Measurements from ENCODE around the gene DENND2A.
"Not testable (repeated sequence)": the region's sequence is repeated elsewhere in the genome, so short reads cannot be mapped to it uniquely, and the experiment has no call there.

DENND2A gene

DNA sequence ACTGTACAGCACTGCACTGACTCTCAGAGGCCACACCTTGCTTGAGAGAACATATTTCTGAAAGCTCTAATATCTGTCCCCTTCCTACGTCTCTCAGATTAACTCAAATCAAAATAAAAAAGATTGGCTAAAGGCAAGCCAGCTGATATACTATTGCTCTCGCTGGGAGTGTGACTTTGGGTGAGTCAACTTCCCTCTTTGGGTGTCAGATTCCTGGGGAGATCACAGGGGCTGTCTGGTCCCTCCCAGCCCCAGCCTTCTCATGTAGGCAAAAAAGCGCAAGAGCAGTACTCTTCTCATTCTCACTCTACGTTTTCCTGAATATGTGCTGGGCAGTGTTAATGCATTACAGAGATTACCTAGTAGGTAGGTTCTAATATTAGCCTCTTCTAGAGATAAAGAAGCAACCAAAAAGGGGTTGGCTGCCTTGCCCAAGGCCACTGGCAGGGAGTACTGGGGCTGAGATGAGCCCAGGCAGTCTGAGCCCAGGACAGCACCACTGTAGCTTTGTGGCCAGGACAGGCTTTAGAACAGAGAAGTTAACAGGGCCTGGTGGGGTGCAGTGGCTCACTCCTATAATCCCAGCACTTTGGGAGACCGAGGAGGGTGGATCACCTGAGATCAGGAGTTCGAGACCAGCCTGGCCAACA is 9.1 kb upstream of the DENND2A start:
- no peak for DNase-seq (ENCODE audit: low read depth, low spot score)

DNA sequence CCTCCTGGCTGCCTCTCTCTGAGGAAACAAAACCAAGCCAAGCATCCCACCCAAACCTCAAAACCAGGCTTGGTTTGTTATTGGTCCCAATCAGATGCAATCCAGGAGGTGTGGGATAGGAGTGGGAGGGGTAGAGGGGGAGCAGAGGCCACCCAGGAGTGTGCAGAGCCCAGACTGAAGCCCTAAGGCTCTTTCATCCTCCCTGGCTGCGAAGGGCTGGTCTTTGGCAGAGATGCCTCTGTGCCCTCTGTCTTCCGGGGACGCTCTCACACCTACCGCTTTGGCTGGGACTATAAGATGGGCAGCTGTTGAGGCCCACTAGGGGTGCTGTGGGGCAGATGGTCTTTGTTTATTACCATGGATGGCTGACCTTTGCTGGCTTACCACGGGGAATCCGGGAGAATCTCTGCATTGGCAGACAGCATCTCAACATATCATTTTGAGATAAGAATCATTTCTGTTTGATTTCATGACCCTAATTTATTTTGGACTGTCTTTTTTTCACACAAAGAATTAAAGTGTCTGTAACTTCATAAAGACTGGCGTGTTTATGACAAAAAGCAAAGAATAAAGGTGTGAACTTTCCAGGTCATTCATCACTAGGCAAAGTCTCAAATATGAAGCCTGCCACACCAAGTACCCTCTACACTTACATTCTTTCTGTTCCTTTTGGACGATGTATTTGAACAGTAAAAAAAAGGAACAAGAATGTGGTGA is 6.5 kb upstream of the DENND2A start:
- H3K27ac ChIP-seq = no peak overlapping the region
- no peak for DNase-seq (ENCODE audit: low read depth, low spot score)

More for the DNA sequence above, 9.1 kb upstream of the DENND2A start:
- H3K27ac ChIP-seq = no peak overlapping the region

DNA sequence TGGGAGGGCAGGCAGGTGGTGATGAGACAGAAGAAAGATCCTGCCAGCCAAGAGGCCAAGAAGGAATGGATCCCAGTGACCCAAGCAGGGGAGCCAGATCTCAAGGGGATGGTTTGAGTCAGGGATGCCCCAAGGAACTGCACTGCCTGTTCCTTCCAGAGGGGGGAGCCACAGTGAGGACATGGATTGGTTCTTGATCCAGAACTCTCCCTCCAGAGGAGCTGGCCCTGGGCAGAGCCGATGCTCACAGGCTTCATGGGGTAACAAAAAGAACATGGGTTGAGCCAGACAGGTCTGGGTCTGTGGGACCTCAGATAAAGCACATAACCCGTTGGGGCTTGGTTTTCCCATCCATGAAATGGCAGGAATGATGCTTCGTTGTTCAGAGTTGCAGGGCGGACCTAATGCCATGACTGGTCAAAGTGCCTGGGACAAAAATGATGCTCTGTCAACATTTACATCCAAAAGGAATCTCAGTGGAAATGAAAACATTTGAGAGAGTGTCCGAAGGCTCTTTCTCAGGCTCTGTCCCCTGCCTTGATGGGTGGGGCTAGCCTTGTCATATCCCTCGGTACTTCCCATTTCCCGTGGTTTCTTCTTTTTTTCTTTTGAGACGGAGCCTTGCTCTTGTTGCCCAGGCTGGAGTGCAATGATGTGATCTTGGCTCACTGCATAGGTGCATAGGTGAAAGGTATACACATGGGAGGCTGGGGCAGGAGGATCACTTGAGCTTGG is 4.7 kb upstream of the DENND2A start:
- no peak for DNase-seq (ENCODE audit: low read depth, low spot score)
- H3K27ac ChIP-seq = no peak overlapping the region

DNA sequence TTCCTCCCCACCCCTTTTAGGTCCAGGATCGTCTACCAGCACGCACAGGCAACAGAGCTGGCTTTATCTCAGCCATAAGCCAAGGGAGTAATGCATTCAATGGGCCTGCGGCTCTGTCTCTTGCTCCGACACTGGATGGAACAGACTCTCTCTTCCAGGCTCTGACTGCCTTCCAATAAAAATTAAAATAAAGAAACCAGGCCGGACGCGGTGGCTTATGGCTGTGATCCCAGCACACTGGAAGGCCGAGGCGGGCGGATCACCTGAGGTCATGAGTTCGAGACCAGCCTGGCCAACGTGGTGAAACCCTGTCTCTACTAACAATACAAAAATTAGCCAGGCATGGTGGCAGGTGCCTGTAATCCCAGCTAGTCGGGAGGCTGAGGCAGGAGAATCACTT is 4.1 kb upstream of the DENND2A start:
- H3K27ac ChIP-seq; DNase-seq (ENCODE audit: low read depth, low spot score): not testable (repeated sequence)

DNA sequence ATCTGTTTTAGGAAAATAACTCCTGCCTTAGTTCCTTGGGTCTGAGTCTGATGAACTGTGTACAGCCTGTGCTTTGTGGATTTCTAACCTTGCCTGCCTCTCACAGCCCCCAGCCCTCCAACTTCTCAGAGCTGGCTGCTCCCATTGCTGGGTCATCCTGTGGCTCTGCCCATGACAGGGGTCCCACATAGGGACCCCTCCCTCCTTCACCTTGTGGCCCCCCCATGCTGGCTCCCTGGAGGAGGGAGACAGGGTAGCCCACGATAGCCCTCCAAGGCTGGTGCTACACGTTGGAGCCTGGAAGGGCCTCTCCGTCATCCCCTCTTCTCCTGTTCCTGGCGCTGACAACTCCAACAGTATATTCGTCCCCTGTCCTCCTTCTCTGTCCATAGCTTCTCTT is 2.8 kb upstream of the DENND2A start:
- H3K27ac ChIP-seq = no peak overlapping the region
- no peak for DNase-seq (ENCODE audit: low read depth, low spot score)

DNA sequence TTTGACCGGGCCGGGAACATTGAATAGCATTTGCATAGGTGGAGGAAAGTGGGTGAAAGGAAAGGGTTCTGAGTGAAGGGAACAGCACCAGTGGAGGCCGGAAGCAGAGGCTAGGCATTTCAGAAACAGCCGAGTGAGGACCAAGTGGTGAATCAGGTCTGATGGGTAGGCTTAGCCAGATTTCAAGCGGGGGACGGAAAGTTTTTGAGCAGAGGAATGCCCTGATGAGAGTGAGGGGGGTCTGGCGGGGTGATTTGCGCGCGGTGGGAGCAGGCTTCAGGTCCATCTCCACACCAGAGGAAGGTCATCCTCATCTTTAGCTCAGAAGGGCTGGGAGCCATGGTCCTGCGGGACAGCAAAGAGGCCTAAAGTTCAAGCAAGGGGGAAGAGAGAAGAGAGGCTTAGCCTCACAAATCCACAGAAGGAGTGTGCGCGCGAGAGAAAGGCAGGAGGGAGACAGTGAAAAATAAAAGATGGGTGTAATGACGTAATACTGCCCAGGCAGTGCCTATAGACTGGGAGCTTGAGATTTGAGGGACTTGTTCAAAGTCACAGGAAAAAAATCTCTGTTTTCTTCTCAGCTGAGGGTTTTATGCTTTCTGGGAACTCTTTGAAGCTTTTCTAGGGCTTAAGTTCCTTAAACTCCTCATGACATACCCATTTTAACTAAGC is 1.0 kb upstream of the DENND2A start:
- no peak overlapping the region for H3K27ac ChIP-seq
- DNase-seq (ENCODE audit: low read depth, low spot score) = no peak

DNA sequence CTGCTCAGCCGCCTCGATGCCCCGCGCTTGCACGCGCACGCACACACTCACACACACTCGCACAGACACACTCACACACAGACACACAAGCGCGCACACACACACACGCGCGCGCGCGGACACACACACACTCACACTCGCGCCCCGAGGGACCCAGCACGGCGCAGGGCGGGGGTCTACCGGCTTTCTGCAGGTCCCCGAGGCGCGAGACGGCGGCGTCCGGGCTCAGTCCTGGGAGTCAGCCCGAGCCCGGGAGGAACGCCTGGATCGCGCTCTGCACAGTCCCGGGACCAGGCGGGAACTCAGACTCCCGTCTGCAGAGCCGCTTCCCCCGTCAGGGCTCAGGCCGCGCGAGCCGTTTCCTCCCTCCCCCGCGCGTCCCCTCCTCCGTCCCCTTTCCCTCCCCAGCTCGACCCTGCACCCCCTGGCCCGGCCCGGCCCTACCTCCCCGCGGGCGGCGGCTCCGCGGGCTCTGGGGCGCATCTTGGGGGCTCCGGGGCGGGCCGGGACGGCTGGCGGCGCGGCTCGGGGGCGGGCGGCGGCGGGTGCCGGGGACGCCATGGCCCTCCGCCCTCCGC is 464 bp downstream of the DENND2A start:
- H3K27ac ChIP-seq = no peak overlapping the region
- DNase-seq (ENCODE audit: low read depth, low spot score) = no peak

DNA sequence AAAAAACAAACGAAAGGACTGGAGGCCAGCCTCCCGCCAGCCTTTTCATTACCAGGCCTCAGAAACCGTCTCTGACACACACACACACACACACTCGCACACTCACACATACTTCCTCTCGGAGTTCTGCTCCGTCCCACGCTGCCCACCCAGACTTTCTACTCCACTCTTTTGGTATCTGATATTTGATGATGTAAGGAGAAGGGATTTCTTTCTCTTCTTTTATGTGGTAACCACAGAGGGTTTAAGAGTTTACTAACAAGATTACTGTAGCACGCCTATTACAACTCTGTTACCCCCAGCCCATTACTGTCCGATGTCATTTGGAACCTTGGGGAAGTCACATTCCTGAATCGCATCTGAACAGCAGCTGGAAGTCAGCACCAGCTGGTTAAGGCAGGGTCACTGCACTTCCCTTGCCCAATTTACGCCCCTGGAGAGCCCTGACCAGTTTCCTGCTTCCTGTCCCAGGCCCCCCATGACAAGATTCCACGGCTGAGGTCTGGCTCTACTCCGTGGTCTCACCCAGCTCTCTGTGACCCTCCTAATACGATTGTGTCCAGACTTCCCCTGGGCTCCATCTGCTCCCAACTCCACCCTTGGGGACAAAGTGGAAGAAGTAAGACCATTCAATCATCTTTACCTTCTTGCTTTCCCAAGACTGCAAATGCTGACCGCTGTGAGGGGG is 1.1 kb downstream of the DENND2A start:
- no peak overlapping the region for H3K27ac ChIP-seq
- no peak for DNase-seq (ENCODE audit: low read depth, low spot score)

DNA sequence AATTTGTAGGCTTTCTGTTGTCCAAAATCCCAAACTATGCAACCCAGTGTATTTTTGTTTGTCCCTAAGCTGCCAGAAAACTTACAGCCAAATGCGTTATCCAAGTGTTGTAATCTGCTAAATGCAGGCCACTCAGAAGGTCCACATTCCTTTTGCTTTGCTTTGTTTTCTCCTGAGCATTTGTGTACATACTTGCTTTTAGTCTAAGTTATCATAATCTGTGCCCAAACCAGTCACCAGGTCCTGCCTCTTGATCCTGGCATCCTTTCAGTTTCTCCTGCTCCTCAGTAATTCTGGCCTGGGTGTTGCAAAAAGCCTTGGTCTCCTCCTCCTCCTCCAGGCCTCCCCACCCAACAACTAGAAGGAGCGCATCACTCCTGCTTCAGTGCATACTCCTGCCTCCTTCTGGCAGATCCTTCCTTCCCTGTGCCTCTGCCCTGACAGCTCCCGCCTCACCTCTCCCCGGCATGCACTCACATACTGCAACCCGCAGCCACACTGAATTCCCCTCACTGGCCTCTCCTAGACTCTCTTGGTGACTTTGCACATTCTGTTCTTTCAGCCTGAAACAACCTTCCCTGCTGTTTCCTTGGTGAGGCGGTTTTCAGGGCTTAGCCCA is 2.3 kb downstream of the DENND2A start:
- no peak overlapping the region for H3K27ac ChIP-seq
- DNase-seq (ENCODE audit: low read depth, low spot score) = no peak

DNA sequence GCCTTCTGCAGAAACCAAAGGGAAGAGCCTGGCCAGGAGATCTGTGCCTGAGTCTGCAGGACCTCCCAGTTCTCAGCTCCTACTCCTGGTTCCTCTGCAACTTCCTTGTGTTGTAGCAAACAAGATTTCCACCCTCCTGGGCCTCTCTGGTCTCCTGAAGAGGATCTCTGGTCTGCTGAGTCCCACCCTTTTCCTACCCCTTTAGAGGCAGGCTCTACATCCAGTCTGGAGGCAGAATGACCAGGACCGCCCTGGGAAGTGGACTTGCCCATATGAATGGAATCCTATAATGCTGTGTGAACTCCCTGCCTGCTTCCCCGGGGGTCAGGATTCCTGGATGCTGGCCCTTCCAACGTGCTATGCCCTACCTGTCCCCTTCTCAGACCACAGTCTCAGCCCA is 3.2 kb downstream of the DENND2A start:
- no peak overlapping the region for H3K27ac ChIP-seq
- no peak for DNase-seq (ENCODE audit: low read depth, low spot score)

DNA sequence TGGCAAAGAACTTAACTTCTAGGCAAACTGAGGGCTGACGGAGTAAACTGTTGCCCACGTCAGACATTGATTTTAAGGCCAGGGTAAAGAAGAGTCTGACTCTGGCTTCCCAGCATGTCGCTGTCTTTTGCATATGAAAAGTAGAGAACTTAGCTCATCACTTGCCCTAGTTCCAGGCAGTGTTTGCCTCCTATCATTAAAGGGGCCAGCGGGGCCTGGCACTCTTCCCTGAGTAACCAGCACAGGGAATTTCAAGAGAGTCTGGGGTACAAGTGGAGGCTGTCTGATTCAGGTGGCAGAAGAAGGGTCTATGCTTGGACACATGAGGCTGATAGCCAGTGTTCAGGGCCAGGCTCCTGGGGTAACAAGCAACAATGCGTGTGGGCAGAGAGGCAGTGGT is 4.8 kb downstream of the DENND2A start:
- no peak for DNase-seq (ENCODE audit: low read depth, low spot score)
- no peak overlapping the region for H3K27ac ChIP-seq

DNA sequence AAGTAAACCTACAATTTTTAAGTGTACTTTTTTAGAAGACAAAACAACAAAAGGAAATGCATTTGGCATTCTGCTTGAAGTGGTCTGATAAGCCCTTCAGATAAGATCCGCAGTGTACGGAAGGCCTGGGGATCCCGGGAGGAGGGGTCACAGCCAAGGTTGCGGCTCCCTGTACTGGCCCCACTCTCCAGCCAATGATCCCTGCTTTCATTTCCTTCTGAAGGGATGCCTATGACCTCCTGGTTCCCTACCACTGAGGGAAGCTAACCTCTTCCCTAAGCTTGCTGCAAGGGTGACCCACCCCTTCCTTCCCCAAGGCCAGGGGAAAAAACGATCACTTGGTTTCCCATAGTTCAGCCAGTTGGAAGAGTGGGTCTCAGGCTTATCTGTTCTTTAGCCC is 5.3 kb downstream of the DENND2A start:
- H3K27ac ChIP-seq = no peak overlapping the region

DNA sequence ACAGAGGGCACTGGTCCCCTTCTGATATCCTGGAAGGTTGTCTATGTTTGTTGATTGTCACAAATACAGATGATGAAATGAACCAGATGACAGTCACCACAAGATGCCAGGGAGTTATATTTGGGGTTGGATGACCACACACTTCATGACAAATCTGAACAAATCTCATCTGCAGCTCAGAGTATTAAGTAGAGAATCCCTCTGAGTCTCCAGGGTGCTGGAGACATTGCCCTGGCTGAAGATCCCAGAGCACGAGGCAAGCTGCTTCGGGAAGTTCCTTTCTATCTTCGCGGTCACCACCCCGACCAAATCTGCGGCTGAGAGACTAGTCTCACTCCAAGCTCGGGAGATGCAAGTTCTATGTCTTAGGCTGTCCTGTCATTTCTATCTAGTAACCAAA is 9.0 kb downstream of the DENND2A start:
- no peak overlapping the region for H3K27ac ChIP-seq
- no peak for DNase-seq (ENCODE audit: low read depth, low spot score)

More for the DNA sequence above, 5.3 kb downstream of the DENND2A start:
- no peak for DNase-seq (ENCODE audit: low read depth, low spot score)

DNA sequence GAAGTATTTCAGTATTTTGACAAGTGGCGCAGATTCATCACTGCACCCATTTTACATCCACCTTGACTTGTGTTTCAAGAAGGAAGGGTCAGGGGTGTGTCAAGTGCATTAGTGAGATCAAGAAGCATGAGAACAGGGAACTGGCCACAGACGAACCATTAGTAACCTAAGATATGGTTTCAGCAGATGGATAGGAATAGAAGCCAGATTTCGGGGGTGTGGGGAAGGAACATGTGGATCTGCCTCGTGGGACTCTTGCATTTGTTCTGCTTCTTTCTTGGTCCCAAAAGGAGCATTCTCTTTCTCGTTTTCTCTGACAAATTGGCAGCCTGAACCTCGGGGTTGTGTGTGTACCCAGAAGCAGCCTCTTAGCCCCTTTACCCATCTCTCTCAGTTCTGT is 9.6 kb downstream of the DENND2A start:
- no peak overlapping the region for H3K27ac ChIP-seq
- no peak for DNase-seq (ENCODE audit: low read depth, low spot score)

DNA sequence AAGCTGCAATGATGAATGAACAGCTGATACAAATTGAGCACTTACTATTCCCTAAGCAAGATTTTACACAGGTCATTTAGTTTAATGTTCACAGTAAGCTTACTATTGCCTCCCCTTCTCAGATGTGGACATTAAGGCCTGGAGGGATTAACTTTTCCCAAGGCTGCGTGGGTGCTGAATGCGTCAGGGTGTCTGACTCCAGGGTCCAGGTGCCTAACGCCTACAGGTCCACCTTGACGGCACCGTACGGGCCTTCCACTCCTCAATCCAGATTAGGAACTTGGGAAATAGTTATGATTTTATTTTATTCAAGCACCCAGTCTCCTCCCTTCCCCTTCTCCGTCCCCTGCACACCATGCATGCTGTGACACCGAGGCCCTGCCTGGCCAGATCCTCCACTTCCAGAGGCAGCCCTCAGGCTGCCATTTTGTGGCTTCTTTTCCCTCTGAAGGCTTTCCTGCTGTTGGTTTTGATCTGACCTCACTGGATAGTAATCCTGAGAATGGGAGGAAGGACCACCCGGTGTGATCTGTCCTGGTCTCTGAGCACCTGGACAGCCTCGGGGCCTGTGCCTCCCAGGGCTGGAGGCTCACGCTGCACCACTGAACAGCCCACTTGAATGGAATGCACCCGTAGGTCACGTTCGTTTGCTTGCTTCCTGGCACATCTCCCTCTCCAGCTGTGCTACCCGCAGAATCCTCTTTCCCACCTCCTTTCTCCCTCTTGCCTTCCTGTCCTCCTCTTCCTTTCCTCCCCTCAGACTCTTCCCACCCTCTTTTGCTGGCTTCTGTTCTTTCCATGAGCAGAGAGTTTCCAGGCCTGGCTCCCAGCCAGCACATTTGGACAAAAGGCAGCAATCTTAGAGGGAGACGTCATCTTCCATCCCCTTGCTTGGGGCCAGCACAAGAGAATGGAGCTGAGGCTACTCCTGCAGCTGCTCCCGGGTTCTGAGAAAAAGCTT is 14.4 kb downstream of the DENND2A start:
- H3K27ac ChIP-seq = peak overlapping the region; percentile 12
- DNase-seq (ENCODE audit: low read depth, low spot score) = peak; percentile 18

DNA sequence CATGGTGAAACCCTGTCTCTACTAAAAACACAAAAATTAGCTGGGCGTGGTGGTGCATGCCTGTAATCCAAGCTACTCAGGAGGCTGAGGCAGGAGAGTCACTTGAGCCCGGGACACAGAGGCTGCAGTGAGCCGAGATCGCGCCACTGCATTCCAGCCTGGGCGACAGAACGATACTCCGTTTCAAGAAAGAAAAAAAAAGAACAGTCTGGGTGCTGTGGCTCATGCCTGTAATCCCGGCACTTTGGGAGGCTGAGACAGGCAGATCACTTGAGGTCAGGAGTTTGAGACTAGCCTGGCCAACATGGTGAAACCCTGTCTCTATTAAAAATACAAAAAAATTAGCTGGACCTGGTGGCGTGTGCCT is 15.4 kb downstream of the DENND2A start:
- not testable (repeated sequence) for DNase-seq (ENCODE audit: low read depth, low spot score); H3K27ac ChIP-seq

DNA sequence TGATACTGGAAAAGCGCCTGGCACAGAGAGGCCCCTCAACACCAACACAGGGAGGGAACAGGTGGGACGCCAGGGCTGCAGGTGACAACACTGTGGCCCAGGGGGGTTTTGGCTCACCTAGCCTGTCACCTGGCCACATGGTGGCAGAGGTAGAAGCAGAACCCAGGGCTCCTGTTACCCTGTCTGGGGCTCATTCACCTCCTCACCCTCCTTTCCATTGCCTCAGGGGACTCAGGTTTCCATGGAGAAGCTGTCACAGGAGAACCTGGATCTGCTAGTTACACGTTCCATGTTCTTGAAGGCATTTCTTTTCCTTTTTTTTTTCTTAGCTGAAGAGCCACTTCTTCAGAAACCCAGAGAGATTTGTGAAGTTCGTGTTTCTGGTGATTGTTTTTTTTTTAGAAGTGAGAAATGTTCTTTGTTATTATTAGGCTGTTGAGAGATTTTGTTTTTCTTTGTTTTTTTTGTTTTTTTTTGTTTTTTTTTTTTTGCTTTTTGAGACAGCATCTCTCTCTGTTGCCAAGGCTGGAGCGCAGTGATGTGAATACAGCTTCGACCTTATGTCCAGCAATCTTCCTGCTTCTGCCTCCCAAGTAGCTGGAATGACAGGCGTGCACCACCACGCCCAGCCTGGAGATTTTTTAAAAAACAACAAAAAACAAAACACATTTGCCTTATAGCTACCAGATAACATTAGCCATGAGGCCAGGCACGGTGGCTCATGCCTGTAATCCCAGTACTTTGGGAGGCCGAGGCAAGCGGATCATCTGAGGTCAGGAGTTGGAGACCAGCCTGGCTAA is 16.0 kb downstream of the DENND2A start:
- no peak overlapping the region for H3K27ac ChIP-seq
- no peak for DNase-seq (ENCODE audit: low read depth, low spot score)

DNA sequence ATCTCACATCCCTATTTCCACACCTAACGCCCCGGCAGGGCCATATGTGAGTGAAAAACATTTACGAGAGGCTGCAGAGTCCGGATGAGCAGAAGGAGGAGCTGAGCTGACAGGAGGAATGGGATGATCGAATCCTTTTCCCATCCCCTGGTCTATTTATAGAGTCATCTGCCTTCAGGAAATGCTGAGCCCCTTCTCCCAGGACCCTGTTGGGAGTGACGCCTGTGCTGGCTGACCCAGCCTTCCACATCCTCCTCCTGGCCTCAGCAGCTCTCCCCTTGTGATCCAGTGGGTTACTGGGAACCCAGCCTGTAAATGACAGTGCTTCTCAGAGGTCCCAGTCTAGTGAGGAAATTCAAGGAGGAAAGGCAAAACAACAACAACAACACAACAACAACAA is 16.6 kb downstream of the DENND2A start:
- DNase-seq (ENCODE audit: low read depth, low spot score) = no peak
- no peak overlapping the region for H3K27ac ChIP-seq
